SK-N-SH (cell line): Measurements from ENCODE around the gene GLI2. TPM values are rescaled to one million over a fixed set of nuclear protein-coding genes. Genes with fewer than 3 reads are reported as not detected.

Source experiments
- CTCF ChIA-PET: fragments of 300-600, 350-600 bp; formaldehyde crosslinking; extraction: SDS; loops from one replicate; lab custom pipeline; 2021; lab: Yijun Ruan, JAX
- POLR2A ChIA-PET: fragments of 350-600 bp; sonication (Branson Sonifier 250); formaldehyde crosslinking; extraction: SDS; loops from one replicate; lab custom pipeline; 2020; ENCODE audit warnings: antibody characterized with exemption, inconsistent platforms; lab: Yijun Ruan, JAX
- DNase-seq: peaks from one replicate; pipeline ENCODE4 v3.0.0; 2012
- H2AFZ ChIP-seq: fragments of 200-600 bp; sonication (generic); 2 replicates; pipeline ENCODE4 v1.8.1; 2016; ENCODE audit warnings: antibody characterized with exemption, mild to moderate bottlenecking, low read depth
- H3F3A ChIP-seq: fragments of 200-600 bp; sonication (generic); replicated peaks from 2 replicates; pipeline ENCODE3; 2016; ENCODE audit warnings: antibody characterized with exemption, mild to moderate bottlenecking; ENCODE audit not compliant: insufficient read depth
- H3K27ac ChIP-seq, 2 experiments: fragments of 200-500 bp in 1 of 2; fragments of 200-600 bp in 1 of 2; sonication (Bioruptor generic) in 1 of 2; sonication (generic), shearing (Covaris generic) in 1 of 2; 2 replicates each; pipeline versions ENCODE4 v1.5.1 to v1.6.1; 2014 to 2016; ENCODE audit warnings: low read depth in 2 of 2, inconsistent platforms in 1 of 2, low read length in 1 of 2, mild to moderate bottlenecking in 1 of 2, mixed read lengths in 1 of 2
- H3K27me3 ChIP-seq: fragments of 200-600 bp; sonication (generic), shearing (Covaris generic); 2 replicates; pipeline ENCODE4 v1.6.1; 2016; ENCODE audit warnings: mixed run types; ENCODE audit not compliant: insufficient read depth
- H3K36me3 ChIP-seq, 2 experiments: fragments of 200-500 bp in 1 of 2; fragments of 200-600 bp in 1 of 2; sonication (Bioruptor generic) in 1 of 2; sonication (generic) in 1 of 2; replicated peaks in 1 of 2; 2 replicates each; pipeline versions ENCODE3 to v1.5.1; 2014 to 2016; ENCODE audit warnings: low read length in 1 of 2, mild to moderate bottlenecking in 1 of 2; ENCODE audit not compliant: insufficient read depth in 2 of 2, control insufficient read depth in 1 of 2
- H3K4me1 ChIP-seq, 2 experiments: fragments of 200-500 bp in 1 of 2; fragments of 200-600 bp in 1 of 2; sonication (Bioruptor generic) in 1 of 2; sonication (generic), shearing (Covaris generic) in 1 of 2; 2 replicates each; pipeline versions ENCODE4 v1.5.1 to v1.6.1; 2014 to 2016; ENCODE audit warnings: low read depth in 1 of 2, low read length in 1 of 2, mixed run types in 1 of 2; ENCODE audit not compliant: insufficient read depth in 2 of 2, control insufficient read depth in 1 of 2
- H3K4me2 ChIP-seq: fragments of 200-600 bp; sonication (generic), shearing (Covaris generic); 2 replicates; pipeline ENCODE4 v1.6.1; 2017; ENCODE audit warnings: mixed run types
- H3K4me3 ChIP-seq, 2 experiments: fragments of 200-500 bp in 1 of 2; fragments of 200-600 bp in 1 of 2; sonication (Bioruptor generic) in 1 of 2; sonication (generic), shearing (Covaris generic) in 1 of 2; 2 replicates each; pipeline versions ENCODE4 v1.5.1 to v1.8.1; 2014 to 2016; ENCODE audit warnings: low read depth in 2 of 2, inconsistent platforms in 1 of 2, low read length in 1 of 2, mild to moderate bottlenecking in 1 of 2, mixed read lengths in 1 of 2, moderate library complexity in 1 of 2
- H3K79me2 ChIP-seq: fragments of 200-600 bp; sonication (generic); 2 replicates; pipeline ENCODE4 v1.8.1; 2017; ENCODE audit warnings: mild to moderate bottlenecking; ENCODE audit not compliant: insufficient read depth
- H3K9ac ChIP-seq: fragments of 200-600 bp; sonication (generic); 2 replicates; pipeline ENCODE4 v1.6.1; 2017; ENCODE audit warnings: mixed run types
- H3K9me2 ChIP-seq: fragments of 200-600 bp; sonication (generic); 2 replicates; pipeline ENCODE4 v1.6.1; 2017; ENCODE audit warnings: mixed run types
- H3K9me3 ChIP-seq: fragments of 200-600 bp; sonication (generic); 2 replicates; pipeline ENCODE4 v1.6.1; 2017; ENCODE audit warnings: mixed run types, mild to moderate bottlenecking, moderate library complexity
- H4K20me1 ChIP-seq: fragments of 200-600 bp; sonication (generic); 2 replicates; pipeline ENCODE4 v1.6.1; 2017; ENCODE audit warnings: mild to moderate bottlenecking, mixed run types; ENCODE audit not compliant: insufficient read depth
- ELF1 ChIP-seq: IDR thresholded peaks from 2 replicates; pipeline ENCODE4 v1.4.0; 2012
- EZH2phosphoT487 ChIP-seq: fragments of 200-600 bp; sonication (generic); IDR thresholded peaks from 2 replicates; pipeline ENCODE4 v1.6.1; 2017; ENCODE audit warnings: low read depth, mixed run types, mild to moderate bottlenecking, antibody characterized with exemption, moderate library complexity, borderline replicate concordance
- FOXJ3 ChIP-seq: sonication (generic); formaldehyde crosslinking; IDR thresholded peaks from 2 replicates; pipeline ENCODE4 v1.5.1; 2020; ENCODE audit warnings: mild to moderate bottlenecking, missing genetic modification reagents
- GATA2 ChIP-seq: sonication (generic); formaldehyde crosslinking; IDR thresholded peaks from 2 replicates; pipeline ENCODE4 v1.5.0; 2020; ENCODE audit warnings: mild to moderate bottlenecking, missing genetic modification reagents
- IRF3 ChIP-seq: fragments of 150-350 bp; IDR thresholded peaks from 2 replicates; pipeline ENCODE4 v1.6.1; 2016; ENCODE audit warnings: mild to moderate bottlenecking, low read depth, low read length
- JUND ChIP-seq: IDR thresholded peaks from 2 replicates; pipeline ENCODE4 v1.4.0; 2012
- MAX ChIP-seq: IDR thresholded peaks from 2 replicates; pipeline ENCODE4 v1.4.0; 2012; ENCODE audit warnings: low read depth
- MEF2A ChIP-seq: IDR thresholded peaks from 2 replicates; pipeline ENCODE4 v1.4.0; 2012; ENCODE audit warnings: low read depth, borderline replicate concordance
- NFIC ChIP-seq: IDR thresholded peaks from 2 replicates; pipeline ENCODE4 v1.4.0; 2012; ENCODE audit warnings: borderline replicate concordance
- POLR2AphosphoS5 ChIP-seq: IDR thresholded peaks from 2 replicates; pipeline ENCODE4 v1.6.1; 2012; ENCODE audit warnings: low read depth, low read length
- RAD21 ChIP-seq: IDR thresholded peaks from 2 replicates; pipeline ENCODE4 v1.6.1; 2012; ENCODE audit warnings: mild to moderate bottlenecking, low read length
- REST ChIP-seq: IDR thresholded peaks from 2 replicates; pipeline ENCODE4 v1.6.1; 2012; ENCODE audit warnings: mild to moderate bottlenecking, low read depth, low read length, moderate library complexity
- RFX5 ChIP-seq: IDR thresholded peaks from 2 replicates; pipeline ENCODE4 v1.6.1; 2012; ENCODE audit warnings: mild to moderate bottlenecking, improper control_type of control experiment, low read length
- RXRA ChIP-seq: IDR thresholded peaks from 2 replicates; pipeline ENCODE4 v1.4.0; 2012; ENCODE audit warnings: low read depth, mild to moderate bottlenecking, borderline replicate concordance
- SIN3A ChIP-seq: IDR thresholded peaks from 2 replicates; pipeline ENCODE4 v1.6.1; 2012; ENCODE audit warnings: low read depth, mild to moderate bottlenecking, low read length, moderate library complexity, borderline replicate concordance
- TAF1 ChIP-seq: IDR thresholded peaks from 2 replicates; pipeline ENCODE4 v1.6.1; 2012; ENCODE audit warnings: low read depth, mild to moderate bottlenecking, low read length, moderate library complexity, borderline replicate concordance
- TEAD4 ChIP-seq: IDR thresholded peaks from 2 replicates; pipeline ENCODE4 v1.4.0; 2012; ENCODE audit warnings: mild to moderate bottlenecking, borderline replicate concordance; ENCODE audit not compliant: insufficient read depth
- USF2 ChIP-seq: fragments of 150-350 bp; IDR thresholded peaks from 2 replicates; pipeline ENCODE4 v1.6.1; 2017; ENCODE audit warnings: antibody characterized with exemption, low read length, low read depth, borderline replicate concordance
- ZBTB33 ChIP-seq: IDR thresholded peaks from 2 replicates; pipeline ENCODE4 v1.4.0; 2012; ENCODE audit warnings: low read depth, borderline replicate concordance
- WGBS: methylation state at CpG from one replicate; pipeline ENCODE4 v1.1.6; 2017; ENCODE audit warnings: low lambda C conversion rate; 5-methylcytosine and 5-hydroxymethylcytosine counted together
- polyA plus RNA-seq, 3 experiments: library from polyadenylated mRNA; depleted of rRNA; stranded (reverse); fragments of >200 nt; gene quantifications; 2 replicates each; pipeline ENCODE4 v1.2.3, GENCODE V29; 2012

GLI2 gene
- polyA plus RNA-seq, 1 of the 3 experiments (the other 2 are of a cell fraction), result 3.4 TPM

GRCh38 chr2:120764492-120764891, 28.8 kb downstream of the GLI2 start:
- no peaks in the 10 kb centered on the region for H3K36me3 ChIP-seq
- no peaks in the 10 kb centered on the region for H3K9me3 ChIP-seq
- peak overlapping the region; percentile 64; the same call in 1 of the 2 replicates for H3K4me2 ChIP-seq
- H3K4me3 ChIP-seq, result no peak overlapping the region
- H3F3A ChIP-seq, result peaks cover 8% of the 10 kb centered on the region
- H3K27me3 ChIP-seq, result no peaks in the 10 kb centered on the region
- TF ChIP-seq POLR2AphosphoS5, result no peak
- no peak for TF ChIP-seq MEF2A
- no peak for TF ChIP-seq TEAD4
- TF ChIP-seq RFX5, result no peak
- TF ChIP-seq JUND, result no peak
- TF ChIP-seq NFIC, result no peak
- no peak for TF ChIP-seq EZH2phosphoT487
- no peak for TF ChIP-seq IRF3
- TF ChIP-seq TAF1, result no peak
- TF ChIP-seq SIN3A, result no peak
- TF ChIP-seq ELF1, result no peak
- TF ChIP-seq FOXJ3 (CRISPR knock-in tag), result no peak
- TF ChIP-seq GATA2 (CRISPR knock-in tag), result no peak
- TF ChIP-seq USF2, result no peak
- TF ChIP-seq ZBTB33, result no peak
- TF ChIP-seq MAX, result no peak
- TF ChIP-seq REST, result no peak
- TF ChIP-seq RXRA, result no peak
- no peak for TF ChIP-seq RAD21
- H3K4me1 ChIP-seq, result peaks cover 22 to 55% of the 10 kb centered on the region in 2 experiments
- H4K20me1 ChIP-seq, result peaks cover 9% of the 10 kb centered on the region; the same call in 1 of the 2 replicates
- H3K79me2 ChIP-seq, result peaks cover 97% of the 10 kb centered on the region
- 94% methylated on average over 6 of the region's 6 CpGs for whole genome bisulfite sequencing
- DNase-seq, result no peak
- POLR2A ChIA-PET, result interaction anchor here (0.8 kb wide), 1 partner anchor 26 kb away, joined by 3 read pairs; no protein-coding TSS in a partner anchor
- H3K27ac ChIP-seq, result peak overlapping the region; percentile 82 to 87; a peak in 2 of 4 replicates
- CTCF ChIA-PET, result interaction anchor here (1.1 to 2.1 kb wide), 4 partner anchors 10 to 194 kb away, joined by 3 to 6 read pairs (median 4); no protein-coding TSS in a partner anchor
- H3K9me2 ChIP-seq, result no peaks in the 10 kb centered on the region
- H3K9ac ChIP-seq, result no peak overlapping the region; the same call in 1 of the 2 replicates
- H2AFZ ChIP-seq, result no peak overlapping the region
